ENCODE results near the gene RTP5. TPM values are rescaled to one million over a fixed set of nuclear protein-coding genes. Genes with fewer than 3 reads are reported as not detected.
A peak's percentile ranks its signal among the peaks of the same experiment; 100 is the strongest.
"Not testable (repeated sequence)": the region's sequence is repeated elsewhere in the genome, so short reads cannot be mapped to it uniquely, and the experiment has no call there.

Gene RTP5
- total RNA-seq, 1 donor from 2014 or later = not detected

DNA sequence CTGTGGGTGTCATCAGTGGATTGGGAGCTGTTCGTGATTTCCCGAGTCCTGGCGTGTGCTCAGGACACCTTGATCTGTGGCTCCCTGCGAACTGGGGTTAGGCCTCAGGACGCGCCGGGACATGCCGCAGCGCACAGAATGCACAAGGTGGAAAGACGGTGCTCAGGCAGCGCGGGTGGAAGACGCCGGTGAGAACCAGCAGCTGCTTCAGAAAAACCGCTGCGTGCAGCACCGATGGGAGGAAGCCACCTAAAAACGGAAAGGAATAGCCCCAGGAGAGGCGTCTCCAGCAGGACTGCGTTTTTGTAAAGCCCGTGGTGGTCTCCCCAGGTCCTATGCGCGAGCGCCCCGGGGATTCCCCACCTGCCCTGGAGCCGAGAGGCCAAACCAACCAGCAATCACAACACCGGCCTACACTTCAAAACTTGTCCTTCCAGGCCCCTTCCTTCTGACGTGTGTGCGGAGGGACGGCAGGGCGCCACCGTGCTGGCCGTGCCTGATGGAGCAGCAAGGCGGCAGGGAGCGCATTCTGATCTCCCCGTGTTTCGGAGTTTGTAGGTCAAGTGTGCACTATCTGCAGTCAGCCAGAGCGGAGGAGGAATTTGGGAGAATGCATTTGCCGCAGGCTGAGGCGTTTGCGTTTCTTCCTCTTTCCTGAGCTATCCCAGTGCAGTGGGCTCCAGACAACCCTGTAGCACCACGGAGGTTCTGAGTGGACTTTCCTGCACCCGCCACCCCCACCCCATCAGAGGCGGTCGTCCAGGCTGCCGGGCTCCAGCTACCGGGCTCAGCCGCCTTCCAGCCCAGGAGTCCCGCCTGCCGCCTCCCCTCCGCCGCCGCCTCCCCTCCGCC is 32.2 kb downstream of the RTP5 start:
- peak in 1 of 2 donors; percentile 10 for DNase-seq (ENCODE audit: low read depth in 2 of 2)

- no peak for DNase-seq (ENCODE audit: low read depth in 2 of 2)
Measured at GRCh38 chr2:241902357-241902991, 32.9 kb downstream of the RTP5 start.

GRCh38 chr2:241903121-241904010 is 33.8 kb downstream of the RTP5 start:
- no peak for DNase-seq (ENCODE audit: low read depth in 2 of 2)

DNA sequence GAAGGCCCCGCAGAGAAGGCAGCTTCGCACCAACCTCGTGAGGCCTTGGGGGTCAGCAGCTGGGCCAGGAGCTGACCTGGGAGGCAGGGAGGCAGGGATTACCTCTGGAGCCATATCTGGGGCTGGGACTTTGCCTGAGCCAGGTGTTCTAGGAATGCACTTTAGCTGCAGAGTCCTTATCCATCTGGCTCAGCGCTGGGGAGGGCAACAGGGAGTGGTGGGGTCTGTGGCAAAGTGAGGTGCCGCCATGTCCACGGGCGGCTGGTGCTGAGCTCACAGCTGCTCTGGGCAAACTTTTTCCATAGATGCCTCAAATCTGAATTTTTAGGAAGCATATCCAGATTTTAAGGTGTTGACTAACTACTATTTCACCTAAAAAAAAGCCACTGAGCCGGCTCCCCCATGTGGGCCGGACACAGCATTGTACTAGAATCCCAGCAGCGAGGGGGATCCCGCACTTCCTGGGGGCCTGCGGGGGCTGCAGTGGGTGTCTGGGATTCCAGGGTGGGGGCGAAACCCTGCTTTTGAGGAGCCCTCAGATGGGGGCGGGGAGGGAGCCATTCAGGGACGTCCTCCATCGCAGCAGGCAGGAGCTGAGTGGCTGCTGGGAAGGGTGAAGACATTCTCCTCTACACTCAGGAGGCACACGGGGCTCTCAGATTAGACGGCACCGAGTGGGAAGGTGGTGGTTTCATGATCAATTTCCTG is 34.6 kb downstream of the RTP5 start:
- DNase-seq (ENCODE audit: low read depth in 2 of 2) = no peak

DNA sequence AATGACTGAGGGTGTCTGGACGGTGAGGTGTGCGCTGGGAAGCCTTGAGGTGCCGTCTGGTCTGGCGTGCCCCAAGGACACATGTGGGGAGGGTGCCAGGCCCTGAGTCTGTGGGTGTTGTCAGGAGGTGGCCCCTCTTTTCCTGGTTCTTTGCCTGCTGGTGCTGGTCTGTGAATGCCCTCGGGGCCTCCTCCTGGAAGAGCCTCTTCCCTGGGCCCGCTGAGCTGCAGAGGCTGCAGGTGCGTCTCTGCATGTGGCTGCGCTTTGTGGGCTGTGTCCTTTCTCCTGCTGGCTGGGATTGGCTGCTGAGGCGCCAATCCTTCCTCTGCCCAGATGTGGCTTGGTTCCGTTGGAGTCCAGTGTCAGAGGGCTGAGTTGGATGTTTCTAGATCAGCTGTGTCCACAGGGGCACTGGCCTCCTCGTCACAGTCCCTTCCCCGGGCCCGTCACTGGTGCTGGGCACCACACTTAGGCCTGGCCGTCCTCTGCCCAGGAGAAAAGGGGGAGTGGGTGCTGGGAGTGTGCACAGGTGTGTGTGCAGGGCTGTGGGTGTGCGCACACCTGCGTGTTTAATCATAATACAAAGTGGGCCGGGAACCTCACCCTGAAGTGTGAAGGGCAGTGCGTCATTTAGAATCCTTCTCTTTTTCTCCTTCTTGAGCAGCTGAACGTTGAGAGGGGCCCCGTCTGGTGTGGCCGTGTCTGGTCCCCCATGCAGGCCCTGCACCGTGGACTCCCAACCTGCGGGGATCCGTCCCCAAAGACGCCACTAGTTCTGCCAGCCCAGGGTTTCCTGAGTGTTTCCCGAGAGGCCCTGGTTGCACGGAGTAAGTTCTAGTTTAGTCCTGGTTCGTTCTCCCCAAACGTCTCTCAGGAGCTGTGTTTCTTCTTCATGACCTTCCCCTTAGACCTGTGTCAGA is 35.5 kb downstream of the RTP5 start:
- no peak for DNase-seq (ENCODE audit: low read depth in 2 of 2)

- DNase-seq (ENCODE audit: low read depth in 2 of 2) = no peak
Measured at GRCh38 chr2:241905716-241906377, 36.3 kb downstream of the RTP5 start.

GRCh38 chr2:241906378-241906770 is 36.8 kb downstream of the RTP5 start:
- DNase-seq (ENCODE audit: low read depth in 2 of 2) = not testable (repeated sequence)

GRCh38 chr2:241906826-241907570 is 37.5 kb downstream of the RTP5 start:
- DNase-seq (ENCODE audit: low read depth in 2 of 2) = no peak

GRCh38 chr2:241907831-241908230 is 38.3 kb downstream of the RTP5 start:
- not testable (repeated sequence) for DNase-seq (ENCODE audit: low read depth in 2 of 2)

DNA sequence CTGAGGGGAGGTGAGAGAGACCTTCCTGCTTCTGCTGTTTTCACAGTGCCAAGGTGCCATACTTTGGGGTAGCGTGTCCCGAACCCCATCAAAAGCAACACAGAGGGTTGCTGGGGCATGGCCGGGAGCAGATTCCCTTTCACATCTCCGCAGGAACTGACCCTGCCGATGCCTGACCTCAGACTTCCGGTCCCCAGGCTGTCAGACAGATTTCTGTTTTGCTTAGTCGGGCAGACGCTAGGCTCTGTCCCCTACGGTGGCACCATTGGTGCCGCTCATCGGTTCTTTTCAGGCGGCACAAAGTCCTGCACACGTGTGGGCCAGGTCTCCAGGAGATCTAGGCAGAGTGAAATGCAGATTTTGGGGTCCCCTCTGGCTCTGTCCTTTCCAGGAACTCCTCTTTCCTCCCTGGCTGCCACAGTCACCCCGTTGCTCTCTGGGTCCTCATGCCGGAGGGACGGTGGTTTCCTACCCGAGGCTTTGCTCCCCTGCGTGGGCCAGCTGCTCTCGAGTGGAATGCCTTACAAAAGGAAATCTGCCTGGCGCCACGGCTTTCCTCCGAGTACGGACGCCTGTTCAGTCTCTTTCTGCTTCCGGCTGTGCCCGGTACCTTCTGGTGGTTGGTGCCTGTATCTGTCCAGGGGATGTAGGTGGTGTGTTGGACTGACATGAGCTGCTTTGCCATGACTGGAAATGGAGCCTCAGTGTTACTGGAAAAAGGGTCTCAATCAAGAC is 39.3 kb downstream of the RTP5 start:
- peak in 1 of 2 donors; percentile 16 for DNase-seq (ENCODE audit: low read depth in 2 of 2)

- DNase-seq (ENCODE audit: low read depth in 2 of 2) = no peak
Measured at GRCh38 chr2:241909769-241910168, 40.2 kb downstream of the RTP5 start.

GRCh38 chr2:241910604-241911520 is 41.3 kb downstream of the RTP5 start:
- DNase-seq (ENCODE audit: low read depth in 2 of 2) = no peak

DNA sequence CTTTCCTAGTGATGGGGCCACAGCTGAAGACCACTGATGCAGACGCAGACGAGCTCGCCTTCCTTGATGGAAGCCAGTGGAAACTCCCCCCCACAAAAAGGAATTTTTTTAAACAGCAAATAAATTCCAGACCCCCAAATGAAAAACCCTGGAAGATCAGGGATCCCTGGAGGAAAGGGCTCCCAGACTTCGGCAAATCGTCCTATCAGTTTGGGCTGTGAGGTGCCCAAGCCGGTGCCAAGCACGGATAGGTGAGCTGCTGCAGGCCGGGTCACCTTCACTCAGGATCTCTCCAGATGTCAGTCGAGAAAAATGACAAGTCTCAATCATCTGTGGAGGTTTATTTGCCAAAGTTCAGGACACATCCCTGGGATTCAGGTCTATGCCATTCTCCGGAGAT is 42.0 kb downstream of the RTP5 start:
- DNase-seq (ENCODE audit: low read depth in 2 of 2) = no peak

- no peak for DNase-seq (ENCODE audit: low read depth in 2 of 2)
Measured at GRCh38 chr2:241912021-241912555, 42.6 kb downstream of the RTP5 start.

GRCh38 chr2:241913703-241914102 is 44.2 kb downstream of the RTP5 start:
- no peak for DNase-seq (ENCODE audit: low read depth in 2 of 2)

- no peak for DNase-seq (ENCODE audit: low read depth in 2 of 2)
Measured at GRCh38 chr2:241914542-241914941, 45.0 kb downstream of the RTP5 start.

DNA sequence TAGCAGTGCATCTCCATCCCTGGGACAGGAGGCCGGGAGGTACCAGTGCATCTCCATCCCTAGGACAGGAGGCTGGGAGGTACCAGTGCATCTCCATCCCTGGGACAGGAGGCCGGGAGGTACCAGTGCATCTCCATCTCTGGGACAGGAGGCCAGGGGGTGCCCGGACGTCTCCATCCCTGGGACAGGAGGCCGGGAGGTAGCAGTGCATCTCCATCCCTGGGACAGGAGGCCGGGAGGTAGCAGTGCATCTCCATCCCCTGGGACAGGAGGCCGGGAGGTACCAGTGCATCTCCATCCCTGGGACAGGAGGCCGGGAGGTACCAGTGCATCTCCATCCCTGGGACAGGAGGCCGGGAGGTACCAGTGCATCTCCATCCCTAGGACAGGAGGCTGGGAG is 52.1 kb downstream of the RTP5 start:
- DNase-seq (ENCODE audit: low read depth in 2 of 2) = not testable (repeated sequence)
